T-helper 2 cell (primary cell): ENCODE results near the gene KRTCAP3.

Source experiments
- DNase-seq, 5 experiments: peaks; one replicate each; pipeline versions ENCODE4 v3.0.0 to v3.0.0-alpha.2; 2012 to 2022

Gene KRTCAP3

DNA sequence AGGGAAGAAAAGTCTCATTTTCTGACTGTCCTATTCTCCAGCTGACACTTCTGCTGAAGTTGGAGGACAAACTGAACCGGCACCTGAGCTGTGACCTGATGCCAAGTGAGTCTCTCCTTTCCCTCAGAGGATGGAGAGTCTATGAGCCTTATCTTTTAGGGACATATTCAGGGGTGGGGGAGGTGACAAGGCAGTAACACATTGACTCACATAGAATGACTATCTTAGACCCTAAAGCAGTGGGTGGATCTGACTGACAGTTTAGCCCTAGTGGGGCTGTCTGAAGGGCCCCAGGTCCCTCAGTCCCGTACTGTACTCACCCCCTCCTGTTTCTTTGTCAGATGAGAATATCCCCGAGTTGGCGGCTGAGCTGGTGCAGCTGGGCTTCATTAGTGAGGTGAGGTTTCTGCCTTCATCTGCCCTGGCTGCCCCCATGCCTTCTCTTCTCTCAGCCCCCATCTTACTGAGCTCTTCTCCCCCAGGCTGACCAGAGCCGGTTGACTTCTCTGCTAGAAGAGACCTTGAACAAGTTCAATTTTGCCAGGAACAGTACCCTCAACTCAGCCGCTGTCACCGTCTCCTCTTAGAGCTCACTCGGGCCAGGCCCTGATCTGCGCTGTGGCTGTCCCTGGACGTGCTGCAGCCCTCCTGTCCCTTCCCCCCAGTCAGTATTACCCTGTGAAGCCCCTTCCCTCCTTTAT, 805 bp upstream of the KRTCAP3 start:
- DNase-seq = no peak

DNA sequence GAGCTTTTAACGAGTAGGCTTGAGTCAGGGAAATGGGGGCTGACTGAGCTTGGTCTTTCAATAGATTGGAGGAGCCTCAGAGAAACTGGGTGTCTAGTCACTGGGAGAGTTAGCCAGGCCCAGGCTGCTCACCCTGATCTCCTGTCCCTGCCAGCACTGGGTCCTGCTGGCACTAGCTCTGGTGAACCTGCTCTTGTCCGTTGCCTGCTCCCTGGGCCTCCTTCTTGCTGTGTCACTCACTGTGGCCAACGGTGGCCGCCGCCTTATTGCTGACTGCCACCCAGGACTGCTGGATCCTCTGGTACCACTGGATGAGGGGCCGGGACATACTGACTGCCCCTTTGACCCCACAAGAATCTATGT, 720 bp downstream of the KRTCAP3 start:
- DNase-seq = no peak

DNA sequence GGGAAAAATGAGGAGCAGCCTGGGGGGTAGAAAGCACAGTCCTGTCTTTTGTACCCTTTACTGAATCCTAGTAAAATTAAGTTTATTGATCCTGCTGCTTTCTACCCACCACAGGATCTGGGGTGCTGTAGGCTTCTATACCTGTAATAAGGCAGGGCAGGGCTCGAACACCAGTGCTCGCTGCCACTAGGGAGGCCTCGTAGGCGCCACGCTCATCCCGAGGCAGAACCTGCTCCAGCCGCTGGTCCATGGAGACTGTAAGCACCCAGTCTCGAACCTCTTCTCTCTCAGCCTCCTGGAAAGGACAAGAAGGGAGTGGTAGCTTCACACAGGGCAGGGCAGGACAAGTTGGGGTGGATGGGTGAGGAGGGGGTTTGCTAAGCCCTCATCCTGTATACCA, 3.0 kb downstream of the KRTCAP3 start:
- no peak for DNase-seq

DNA sequence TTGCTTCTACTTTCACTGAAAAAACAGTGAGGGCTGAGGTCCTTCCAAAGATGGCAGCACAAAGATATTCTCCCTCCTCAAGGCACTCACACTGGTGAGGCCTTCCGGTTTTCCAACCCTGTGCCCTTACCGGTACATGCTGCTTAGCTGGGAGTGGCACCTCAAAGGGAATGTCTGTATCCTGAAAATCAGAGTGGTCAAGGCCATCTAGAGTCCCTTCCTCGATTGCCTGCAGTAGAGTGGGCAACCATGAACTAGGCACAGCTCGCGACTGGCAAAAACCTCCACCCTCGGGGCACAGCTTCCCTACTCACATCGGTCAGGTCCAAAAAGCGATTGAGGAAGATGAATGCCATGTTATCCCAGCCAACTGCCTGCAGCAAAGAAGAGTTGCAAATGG, 3.4 kb downstream of the KRTCAP3 start:
- no peak for DNase-seq

DNA sequence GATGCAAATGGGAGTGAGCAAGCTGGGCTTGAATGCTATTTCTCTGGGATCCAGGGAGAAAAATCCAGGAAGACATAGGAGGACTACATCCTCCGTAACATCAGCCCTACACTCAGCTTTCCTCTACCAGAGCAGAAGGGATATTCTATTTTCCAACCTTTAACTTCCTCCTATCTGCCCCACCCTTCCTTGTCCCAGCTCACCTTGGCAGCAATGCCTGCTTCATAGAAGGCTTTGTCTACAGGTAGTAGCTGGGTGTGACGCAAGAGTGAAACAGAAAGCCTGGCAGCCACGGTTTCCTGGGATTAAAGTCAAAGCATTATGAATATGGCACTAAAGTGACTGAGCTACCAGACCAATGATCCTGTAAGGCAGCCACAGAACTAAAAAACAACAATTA, 3.9 kb downstream of the KRTCAP3 start:
- no peak for DNase-seq

DNA sequence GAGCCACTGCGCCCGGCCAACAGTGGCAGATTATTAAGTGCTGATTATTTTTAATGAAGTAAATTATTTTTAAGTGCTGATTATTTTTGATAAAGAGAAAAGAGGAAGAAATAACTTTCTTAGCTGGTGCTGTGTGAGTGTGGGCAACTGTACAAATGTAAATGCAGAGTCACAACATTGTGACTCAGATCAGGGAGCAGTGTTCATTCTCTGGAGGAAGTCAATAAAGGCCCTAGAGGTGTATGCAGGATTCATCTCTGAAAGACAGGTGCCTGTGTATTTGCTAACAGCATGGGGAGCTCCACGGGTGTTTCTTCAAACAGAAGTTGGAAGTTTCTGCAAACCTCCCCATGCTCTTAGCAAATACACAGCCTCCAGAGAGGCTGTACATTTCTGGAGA, 6.2 kb downstream of the KRTCAP3 start:
- DNase-seq = no peak

DNA sequence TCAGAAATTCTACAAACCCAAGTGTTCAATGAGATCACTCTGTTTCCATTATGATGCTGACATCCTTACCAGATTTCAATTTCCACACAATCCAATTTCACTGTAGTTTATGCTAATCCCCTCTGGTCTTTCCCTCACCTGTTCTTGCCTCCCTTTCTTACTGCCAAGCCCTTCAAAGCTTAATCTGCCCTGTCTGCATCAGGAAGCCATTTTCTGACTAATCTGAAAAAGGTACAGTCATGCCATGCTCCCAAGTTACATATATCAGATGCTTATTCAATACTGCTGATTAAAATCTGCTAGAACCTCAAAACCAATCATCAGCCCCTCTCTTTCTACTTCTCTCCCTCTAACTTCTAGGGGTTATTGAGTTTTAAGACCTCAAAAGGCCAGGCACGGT, 8.9 kb downstream of the KRTCAP3 start:
- DNase-seq = peak in 1 of 5 experiments; percentile 50

DNA sequence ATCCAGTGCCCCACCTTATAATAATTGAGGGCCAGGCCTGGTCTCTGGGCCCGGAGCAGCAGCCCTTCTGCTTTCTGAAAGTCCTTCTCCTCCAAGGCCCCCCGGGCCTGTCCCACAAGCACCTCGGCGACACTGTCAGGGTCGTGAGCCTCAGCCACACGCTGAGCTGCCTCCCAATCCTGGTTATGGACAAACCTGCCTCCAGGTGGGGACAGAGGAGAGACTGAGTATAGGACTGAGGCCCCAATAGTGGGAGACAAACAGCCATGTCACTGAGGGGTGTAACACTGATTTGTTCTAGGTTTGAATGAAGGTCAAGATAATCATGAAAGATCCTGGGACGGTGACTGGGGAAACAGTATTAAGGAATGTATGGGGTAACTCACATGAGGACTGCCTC, 11.8 kb downstream of the KRTCAP3 start:
- DNase-seq = no peak

DNA sequence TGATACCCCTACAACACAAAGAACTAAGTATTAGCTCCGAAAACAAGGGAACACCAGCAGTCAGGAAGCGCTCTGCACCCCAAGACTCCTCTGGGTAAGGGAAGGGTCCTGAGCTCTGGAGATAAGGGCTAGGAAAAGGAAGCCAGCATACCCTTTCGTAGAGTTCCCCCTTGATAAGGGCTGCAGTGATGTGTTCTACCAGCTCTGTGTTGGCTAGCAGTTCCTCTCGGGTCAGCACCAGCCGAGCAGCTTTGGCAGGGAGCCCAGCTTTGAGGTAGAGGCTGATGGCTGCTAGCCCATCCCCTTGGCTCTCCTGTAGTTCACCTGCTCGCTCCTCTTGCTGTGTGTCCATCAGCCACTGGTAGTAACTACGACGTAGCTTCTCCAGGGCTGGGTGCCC, 18.9 kb downstream of the KRTCAP3 start:
- DNase-seq = no peak

DNA sequence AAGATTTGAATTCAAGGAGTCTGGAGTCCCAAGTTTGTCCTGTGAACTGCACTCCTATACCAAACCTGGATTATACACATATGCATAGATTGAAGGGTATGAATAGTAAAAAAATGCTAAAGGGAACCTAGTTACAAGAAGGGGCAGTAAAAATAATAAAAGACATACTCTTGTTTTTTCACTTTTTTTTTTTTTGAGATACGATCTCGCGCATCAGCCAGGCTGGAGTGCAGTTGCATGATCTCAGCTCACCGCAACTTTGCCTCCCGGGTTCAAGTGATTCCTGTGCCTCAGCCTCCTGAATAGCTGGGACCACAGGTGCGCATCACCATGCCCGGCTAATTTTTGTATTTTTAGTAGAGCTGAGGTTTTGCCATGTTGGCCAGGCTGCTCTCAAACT, 22.3 kb downstream of the KRTCAP3 start:
- DNase-seq = no peak

DNA sequence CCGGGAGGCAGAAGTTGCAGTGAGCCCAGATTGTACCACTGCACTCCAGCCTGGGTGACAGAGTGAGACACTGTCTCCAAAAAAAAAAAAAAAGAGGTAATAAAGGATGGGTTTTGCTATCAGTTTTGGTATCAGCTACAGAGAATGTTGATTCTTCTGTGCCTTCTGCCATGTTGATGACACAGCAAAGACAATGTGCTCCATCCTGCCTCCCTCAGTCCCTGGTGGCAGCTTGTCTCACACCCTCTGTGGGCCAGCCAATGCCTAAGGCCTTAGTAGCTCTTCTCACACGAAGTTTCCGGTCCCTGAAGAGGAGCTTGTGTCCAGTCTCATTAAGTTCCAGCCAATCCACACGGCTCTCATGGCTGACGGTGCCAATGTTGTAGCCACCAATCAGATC, 29.8 kb downstream of the KRTCAP3 start:
- DNase-seq = peak in 1 of 5 experiments; percentile 44

DNA sequence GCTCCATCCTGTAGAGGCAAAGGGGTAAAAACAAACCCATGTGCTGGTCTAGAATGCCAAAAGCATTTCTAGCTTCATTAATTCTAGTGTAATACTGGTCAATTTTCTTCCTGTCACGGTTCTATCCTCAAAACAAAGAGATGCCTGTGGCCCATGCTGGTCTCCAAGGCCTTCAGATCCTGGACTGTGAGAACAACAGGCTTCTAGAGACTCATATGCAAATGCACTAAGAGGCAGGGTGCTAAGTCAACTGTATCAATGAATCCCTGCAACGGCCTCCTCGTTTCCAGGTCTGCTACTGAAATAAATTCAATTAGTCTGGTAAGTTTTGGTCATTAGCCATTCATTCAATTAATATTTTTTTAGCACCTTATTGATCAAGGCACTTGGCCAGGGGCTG, 43.3 kb downstream of the KRTCAP3 start:
- no peak for DNase-seq

DNA sequence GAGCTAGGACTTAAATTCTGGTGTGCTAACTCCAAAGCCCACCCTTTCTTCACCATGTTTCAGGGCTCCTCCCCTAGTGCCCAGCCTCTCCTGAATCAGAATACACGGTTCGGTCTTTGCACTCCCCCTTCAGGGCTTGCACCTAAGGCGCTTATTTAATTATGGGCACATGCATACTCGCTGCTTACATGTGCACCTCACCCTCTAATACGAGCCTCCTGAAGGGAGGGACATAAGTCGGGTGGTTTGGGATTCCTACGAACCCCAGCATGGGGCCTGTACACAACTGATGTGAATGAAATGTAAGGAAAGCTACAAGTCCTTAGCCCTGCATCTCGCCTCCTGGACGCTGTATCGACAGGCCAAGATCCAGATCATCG, 46.9 kb downstream of the KRTCAP3 start:
- peak in 2 of 5 experiments; percentile 11 to 17 for DNase-seq

DNA sequence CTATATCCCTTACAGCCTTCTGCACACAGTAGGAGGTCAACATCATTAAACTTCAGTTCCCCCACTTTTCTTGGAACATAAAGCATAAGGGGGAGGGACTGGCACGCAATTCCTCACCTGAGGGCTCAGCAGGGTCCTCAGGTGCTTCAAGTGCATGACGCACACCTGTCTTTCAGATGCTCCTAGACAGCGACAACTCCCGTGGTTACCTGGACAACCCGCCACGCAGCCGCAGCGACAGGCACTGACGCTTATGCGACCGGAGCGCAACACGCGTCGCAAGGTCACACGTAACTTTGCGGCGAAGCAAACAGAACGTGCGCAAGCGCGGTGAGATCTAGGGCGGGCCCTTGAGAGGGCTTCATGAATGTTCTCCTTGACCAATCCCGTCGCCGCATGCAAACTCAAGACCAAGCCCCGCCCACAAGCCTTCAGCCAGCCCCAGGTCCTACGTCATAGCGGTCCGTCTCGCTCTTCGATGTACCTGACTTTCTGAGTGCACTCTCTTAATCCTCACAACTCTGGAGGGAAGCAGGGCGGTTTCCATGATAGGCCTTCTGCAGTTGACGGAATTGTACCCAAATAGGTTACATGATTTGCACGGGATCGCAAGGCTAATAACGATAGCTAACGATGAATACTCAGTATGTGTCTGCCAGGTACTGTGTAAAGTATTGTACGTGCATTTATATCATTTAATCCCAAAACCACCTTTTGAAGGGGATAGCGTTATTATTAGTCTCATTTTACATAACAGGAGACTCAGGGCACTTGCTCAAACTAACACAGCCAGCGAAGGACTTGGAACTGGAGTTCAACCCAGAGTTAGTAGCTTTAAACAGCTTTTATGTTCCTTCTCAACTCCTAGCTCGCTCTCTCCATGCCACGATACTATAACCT, 47.6 kb downstream of the KRTCAP3 start, which contains the start of gene IFT172:
Gene IFT172 (minus strand): TSS at position 246 of the 900 bp plus-strand sequence. CDS start 90 bp downstream, at position 156.
- peak; percentile 95 to 100 (median 99) for DNase-seq

DNA sequence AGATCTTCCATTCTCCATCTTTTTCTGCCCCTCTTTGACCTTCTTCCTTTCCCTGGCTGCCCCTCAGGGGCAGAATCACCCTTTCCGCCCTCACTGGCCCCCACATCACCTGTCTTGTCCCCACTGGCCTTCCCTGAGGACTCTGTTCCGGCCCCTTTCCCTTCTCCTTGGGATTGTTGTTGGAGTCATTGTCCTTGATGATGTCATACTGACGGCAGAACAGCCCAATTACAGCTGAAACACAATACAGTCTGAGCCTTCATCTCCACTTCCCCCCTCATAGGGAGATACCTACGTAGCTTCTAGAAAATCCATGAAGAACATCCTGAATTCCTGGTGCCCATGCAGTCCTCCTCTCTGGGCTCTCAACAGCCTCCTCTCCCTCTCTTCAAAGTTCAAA, 50.4 kb downstream of the KRTCAP3 start:
- no peak for DNase-seq

DNA sequence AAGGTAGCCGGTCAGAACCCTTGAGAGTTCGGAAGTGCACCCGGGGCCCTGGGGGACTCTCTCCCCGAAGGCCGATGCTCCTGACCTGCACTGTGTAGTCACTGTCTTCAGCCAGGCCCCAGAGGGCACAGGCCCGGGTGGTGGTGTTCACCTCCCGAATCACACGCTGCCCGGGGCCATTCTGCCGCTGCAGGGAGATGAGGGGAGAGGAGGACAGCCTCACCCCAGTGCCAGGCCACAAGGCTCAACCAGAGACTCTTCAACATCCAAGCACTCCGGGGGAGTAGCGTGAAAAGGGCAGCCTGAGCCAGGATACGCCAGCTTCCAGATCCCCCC, 51.7 kb downstream of the KRTCAP3 start:
- DNase-seq = no peak
